Choroid plexus epithelial cell (primary cell): ENCODE measurements around the gene FAM170B.

Experiments
- DNase-seq: peaks from one replicate; pipeline ENCODE4 v3.0.0-alpha.2; 2010; ENCODE audit warnings: low read depth
- H3K4me3 ChIP-seq: 2 replicates; pipeline ENCODE4 v1.5.1; 2011; ENCODE audit warnings: low read depth, mild to moderate bottlenecking, control low read depth, low read length, moderate library complexity
- TF ChIP-seq, protein P1 (sequence below): conservative IDR thresholded peaks from 2 replicates; pipeline ENCODE4 v1.5.1; 2011; ENCODE audit warnings: low read depth, mild to moderate bottlenecking, control low read depth, inconsistent platforms, low read length, moderate library complexity

The FAM170B gene

DNA sequence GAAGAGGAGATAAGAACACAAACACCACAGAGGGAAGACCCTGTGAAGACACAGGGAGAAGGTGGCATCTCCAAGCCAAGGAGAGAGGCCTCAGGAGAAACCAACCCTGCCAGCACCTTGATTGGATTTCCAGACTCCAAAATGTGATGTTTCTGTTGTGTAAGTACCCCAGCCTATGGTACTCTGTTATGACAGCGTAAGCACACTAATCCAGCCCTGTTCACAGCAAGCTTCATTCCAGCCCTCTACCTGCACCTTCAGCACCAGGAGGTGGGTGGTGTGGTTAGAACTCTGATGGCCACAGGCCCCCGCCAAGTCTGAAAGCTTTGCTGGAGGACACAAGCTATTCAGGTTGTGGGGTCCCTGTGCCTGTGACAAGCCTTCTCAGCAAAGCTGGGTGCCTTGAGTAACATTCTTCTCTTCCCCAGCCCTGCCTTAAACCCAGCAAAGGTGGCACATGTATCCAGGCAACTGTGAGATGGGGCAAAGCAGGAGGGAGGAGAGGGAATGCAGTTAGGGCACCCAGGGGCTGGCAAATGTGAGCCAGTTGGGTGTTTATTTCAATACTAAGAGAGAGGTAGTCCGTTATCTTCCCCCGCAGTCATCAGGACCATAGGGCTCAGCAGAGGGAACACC is 23.0 kb downstream of the FAM170B start:
- DNase-seq: no peak
- H3K4me3 ChIP-seq: no peak overlapping the region
- TF ChIP-seq, protein P1, sequence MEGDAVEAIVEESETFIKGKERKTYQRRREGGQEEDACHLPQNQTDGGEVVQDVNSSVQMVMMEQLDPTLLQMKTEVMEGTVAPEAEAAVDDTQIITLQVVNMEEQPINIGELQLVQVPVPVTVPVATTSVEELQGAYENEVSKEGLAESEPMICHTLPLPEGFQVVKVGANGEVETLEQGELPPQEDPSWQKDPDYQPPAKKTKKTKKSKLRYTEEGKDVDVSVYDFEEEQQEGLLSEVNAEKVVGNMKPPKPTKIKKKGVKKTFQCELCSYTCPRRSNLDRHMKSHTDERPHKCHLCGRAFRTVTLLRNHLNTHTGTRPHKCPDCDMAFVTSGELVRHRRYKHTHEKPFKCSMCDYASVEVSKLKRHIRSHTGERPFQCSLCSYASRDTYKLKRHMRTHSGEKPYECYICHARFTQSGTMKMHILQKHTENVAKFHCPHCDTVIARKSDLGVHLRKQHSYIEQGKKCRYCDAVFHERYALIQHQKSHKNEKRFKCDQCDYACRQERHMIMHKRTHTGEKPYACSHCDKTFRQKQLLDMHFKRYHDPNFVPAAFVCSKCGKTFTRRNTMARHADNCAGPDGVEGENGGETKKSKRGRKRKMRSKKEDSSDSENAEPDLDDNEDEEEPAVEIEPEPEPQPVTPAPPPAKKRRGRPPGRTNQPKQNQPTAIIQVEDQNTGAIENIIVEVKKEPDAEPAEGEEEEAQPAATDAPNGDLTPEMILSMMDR: no peak

DNA sequence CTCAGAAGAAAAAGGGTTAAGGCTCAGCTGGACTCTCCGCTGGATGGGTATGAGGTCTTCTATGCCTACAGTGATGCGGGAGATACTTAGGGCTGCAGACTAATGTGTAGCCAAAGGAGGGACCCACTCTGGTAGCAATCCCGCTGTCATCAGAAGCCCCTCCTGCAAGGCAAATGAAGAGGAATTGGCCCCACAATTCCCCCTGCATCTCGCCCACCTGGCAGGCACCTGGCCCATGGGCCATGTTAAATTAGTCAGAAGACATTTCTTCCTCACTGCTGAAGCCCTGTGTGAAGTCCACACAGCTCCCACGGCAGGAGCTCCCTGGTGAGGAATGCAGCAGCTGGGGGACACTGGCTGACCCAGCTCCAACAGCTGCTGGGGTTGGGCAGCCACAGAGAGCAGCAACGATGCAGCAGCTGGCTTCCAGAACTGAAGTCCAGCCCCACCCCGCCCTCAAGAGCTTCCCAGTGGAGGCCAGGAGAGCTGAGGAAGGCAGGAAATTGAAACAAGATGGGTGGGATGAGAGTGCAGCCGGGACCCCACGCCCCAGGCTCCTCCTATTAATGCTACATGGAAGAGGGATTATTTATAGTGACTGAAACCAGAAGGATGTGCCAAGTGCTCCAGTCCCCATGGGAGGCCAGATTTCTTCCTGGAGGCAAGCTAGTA is 24.0 kb downstream of the FAM170B start:
- TF ChIP-seq, protein P1: no peak
- H3K4me3 ChIP-seq: no peak overlapping the region
- peak; percentile 65 for DNase-seq

DNA sequence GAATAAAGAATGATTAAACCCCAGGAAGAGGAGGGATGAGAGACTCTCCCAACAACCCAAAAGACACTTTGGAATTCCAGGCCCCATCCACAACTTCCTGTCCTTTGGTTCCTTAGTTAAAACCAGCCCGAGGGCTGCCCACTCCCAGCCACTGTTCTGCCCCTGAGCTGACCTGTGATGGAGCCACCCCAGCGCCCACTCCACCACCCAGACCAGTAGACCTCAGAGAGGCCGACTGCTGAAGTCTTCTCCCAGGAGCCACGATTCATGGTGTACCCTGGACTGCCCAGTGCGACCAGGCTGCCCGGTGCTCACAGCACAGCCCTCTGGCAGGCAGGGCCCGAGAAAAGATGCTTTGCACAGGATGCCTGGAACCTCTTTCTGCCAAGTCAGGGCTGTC is 25.2 kb downstream of the FAM170B start:
- no peak for DNase-seq
- TF ChIP-seq, protein P1: no peak
- H3K4me3 ChIP-seq: no peak overlapping the region

DNA sequence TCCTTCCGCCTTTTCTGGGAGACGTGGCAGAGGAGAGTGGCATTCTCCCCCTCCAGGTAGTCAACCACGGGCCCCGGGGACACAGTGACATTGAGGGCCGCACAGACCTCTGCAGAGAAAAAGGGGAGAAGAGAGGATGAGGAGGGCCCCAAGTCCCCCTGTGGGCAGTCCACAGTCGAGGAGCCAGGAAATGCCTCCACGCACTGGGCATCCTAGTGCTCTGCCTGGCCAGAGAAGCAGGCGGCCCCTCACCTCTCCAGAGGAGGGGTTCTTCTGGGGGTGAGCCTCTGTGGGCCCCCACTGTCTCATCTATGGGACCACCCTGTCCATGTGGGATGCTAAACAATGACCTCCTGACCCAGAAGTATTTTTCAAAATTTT is 25.9 kb downstream of the FAM170B start:
- H3K4me3 ChIP-seq: no peak overlapping the region
- DNase-seq: no peak
- TF ChIP-seq, protein P1: no peak

DNA sequence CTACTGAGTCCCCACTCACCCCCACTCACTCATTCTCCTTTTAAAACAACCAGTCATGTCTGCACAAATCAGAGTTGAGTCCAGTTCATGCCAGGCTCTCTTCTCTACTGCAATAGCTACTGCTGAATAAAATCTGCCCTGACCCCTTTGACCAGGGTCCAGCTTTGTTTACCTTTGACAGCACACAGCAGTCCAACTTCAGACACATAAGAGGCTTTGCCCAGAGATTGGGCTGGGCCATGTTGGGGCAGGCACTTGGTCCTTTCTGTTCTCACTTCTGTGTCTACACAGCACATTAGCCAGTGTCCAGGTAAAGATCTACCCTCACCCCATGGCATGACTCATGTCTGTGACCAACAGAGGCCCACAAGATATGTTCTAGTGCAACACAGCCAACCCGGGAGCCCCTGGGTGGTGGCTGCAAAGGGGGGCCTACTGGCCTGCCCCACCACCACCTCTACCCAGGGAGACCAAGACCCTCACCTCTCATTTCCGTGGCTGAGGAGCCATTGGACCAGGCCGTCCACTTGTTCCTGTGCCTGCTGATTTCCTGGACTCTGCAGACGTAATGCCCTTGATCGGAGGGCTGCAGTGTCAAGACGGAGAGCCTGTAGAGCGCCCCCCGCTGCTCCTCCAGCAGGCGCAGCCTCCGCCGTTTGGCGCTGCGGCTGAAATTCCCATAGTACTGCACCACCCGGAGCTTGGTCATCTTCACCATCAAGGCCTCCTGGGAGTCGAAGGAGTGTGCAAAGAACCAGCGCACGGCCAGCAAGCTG is 26.5 kb downstream of the FAM170B start:
- no peak overlapping the region for H3K4me3 ChIP-seq
- DNase-seq: no peak
- TF ChIP-seq, protein P1: no peak

DNA sequence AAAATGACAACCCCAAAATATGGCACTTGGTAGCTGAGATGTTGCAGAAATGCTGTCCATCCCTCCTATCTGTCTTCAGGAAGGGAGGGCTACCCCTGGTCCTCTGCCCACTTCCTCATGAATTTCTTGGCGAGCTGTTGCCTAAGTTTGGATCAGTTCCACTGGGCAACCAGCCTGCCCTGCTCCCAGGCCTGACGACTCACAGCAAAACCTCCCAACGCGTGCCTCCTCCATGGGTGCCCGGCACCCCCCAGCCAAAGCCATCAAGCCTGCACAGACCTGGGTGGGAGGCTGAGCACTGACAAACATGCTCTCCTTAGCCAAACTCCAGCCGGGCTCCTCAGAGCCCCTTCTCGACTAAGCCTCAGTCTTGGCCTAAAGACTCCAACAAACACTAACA is 27.4 kb downstream of the FAM170B start:
- no peak for DNase-seq
- TF ChIP-seq, protein P1: no peak
- no peak overlapping the region for H3K4me3 ChIP-seq
